K562 (cell line): ENCODE measurements around the gene FHDC1. TPM values are rescaled to one million over a fixed set of nuclear protein-coding genes. Genes with fewer than 3 reads are reported as not detected.

Source experiments
- ATAC-seq: fragments of 200-7000 bp; cut with Tn5 transposase; 3 replicates; pipeline ENCODE4 v1.9.1; 2020; ENCODE audit warnings: moderate library complexity
- BruUV-seq: library from RNA; stranded (reverse); fragments of 400-500 nt; replicated peaks from 2 replicates; lab custom pipeline; 2021; lab: Mats Ljungman, UMichigan
- CTCF ChIA-PET: fragments of 300-600 bp; formaldehyde crosslinking; extraction: SDS; loops from one replicate; lab custom pipeline; 2021; ENCODE audit warnings: low intra/inter-chr PET ratio; lab: Yijun Ruan, JAX
- POLR2A ChIA-PET: fragments of 300-600, 350-650 bp; sonication (Branson Sonifier 250); formaldehyde crosslinking; extraction: SDS; loops from one replicate; lab custom pipeline; 2021; ENCODE audit warnings: antibody characterized with exemption, inconsistent platforms; lab: Yijun Ruan, JAX
- DNase-seq, 4 experiments: peaks; one replicate each; pipeline versions ENCODE4 v3.0.0 to v3.0.0-alpha.2; 2011 to 2018; ENCODE audit warnings: low spot score in 3 of 4, mixed read lengths in 3 of 4; ENCODE audit errors: extremely low read depth in 1 of 4
- FAIRE-seq: peaks from 2 replicates; lab custom pipeline; 2011; peaks lifted over from hg19 to GRCh38; lab: Jason Lieb, UNC
- H2AFZ ChIP-seq: 2 replicates; pipeline ENCODE4 v1.6.0; 2011; ENCODE audit warnings: low read depth, low read length, control low read depth, inconsistent platforms
- H3K27ac ChIP-seq: fragments of 200-600 bp; 3 replicates; pipeline ENCODE4 v1.8.0; 2011; ENCODE audit warnings: low read depth, mild to moderate bottlenecking, control low read depth, inconsistent platforms, low read length, moderate library complexity, mixed read lengths; ENCODE audit errors: extremely low read depth
- H3K27me3 ChIP-seq, 2 experiments: fragments of 300-600 bp in 1 of 2; 2 replicates in 1 of 2; 3 replicates in 1 of 2; pipeline versions ENCODE4 v1.6.0 to v1.8.0; 2011; ENCODE audit warnings: inconsistent platforms in 2 of 2, low read length in 2 of 2, mild to moderate bottlenecking in 1 of 2, mixed read lengths in 1 of 2, moderate library complexity in 1 of 2; ENCODE audit not compliant: control insufficient read depth in 2 of 2, insufficient read depth in 2 of 2
- H3K36me3 ChIP-seq: fragments of 300-600 bp; 3 replicates; pipeline ENCODE4 v1.8.0; 2011; ENCODE audit warnings: mild to moderate bottlenecking, low read length, inconsistent platforms; ENCODE audit not compliant: control insufficient read depth, insufficient read depth
- H3K4me1 ChIP-seq, 2 experiments: fragments of 200-600 bp in 1 of 2; replicated peaks in 1 of 2; 2 replicates in 1 of 2; 3 replicates in 1 of 2; pipeline versions ENCODE4 v1.5.1 to v1.8.0; 2011; ENCODE audit warnings: inconsistent platforms in 2 of 2, low read length in 2 of 2, mild to moderate bottlenecking in 1 of 2, mixed read lengths in 1 of 2, moderate library complexity in 1 of 2; ENCODE audit not compliant: control insufficient read depth in 2 of 2, insufficient read depth in 2 of 2
- H3K4me2 ChIP-seq: 2 replicates; pipeline ENCODE4 v1.6.1; 2011; ENCODE audit warnings: low read length, control low read depth, inconsistent platforms, mixed read lengths; ENCODE audit not compliant: insufficient read depth
- H3K4me3 ChIP-seq: fragments of 200-600 bp; sonication (generic), shearing (Covaris generic); 2 replicates; pipeline ENCODE4 v1.5.1; 2016; ENCODE audit warnings: control low read depth, inconsistent platforms
- H3K79me2 ChIP-seq: fragments of 200-600 bp; 3 replicates; pipeline ENCODE4 v1.8.0; 2011; ENCODE audit warnings: low read length, inconsistent platforms; ENCODE audit not compliant: control insufficient read depth, insufficient read depth
- H3K9ac ChIP-seq, 2 experiments: 2 replicates each; pipeline versions ENCODE4 v1.6.0 to v1.6.1; 2011; ENCODE audit warnings: low read depth in 2 of 2, low read length in 2 of 2, control low read depth in 1 of 2, inconsistent platforms in 1 of 2, mild to moderate bottlenecking in 1 of 2, mixed read lengths in 1 of 2; ENCODE audit not compliant: insufficient read depth in 1 of 2
- H3K9me1 ChIP-seq: one replicate; pipeline ENCODE4 v1.6.0; 2011; ENCODE audit warnings: inconsistent platforms, mild to moderate bottlenecking, low read length, moderate library complexity; ENCODE audit not compliant: control insufficient read depth, insufficient read depth
- H3K9me3 ChIP-seq: replicated peaks from 2 replicates; pipeline ENCODE4 v1.5.1; 2011; ENCODE audit warnings: low read depth, low read length, inconsistent platforms; ENCODE audit not compliant: control insufficient read depth, insufficient read depth
- H4K20me1 ChIP-seq: replicated peaks from 2 replicates; pipeline ENCODE4 v1.6.1; 2011; ENCODE audit warnings: low read length, inconsistent platforms, mixed read lengths; ENCODE audit not compliant: control insufficient read depth, insufficient read depth
- MTA3 ChIP-seq: fragments of 450-650 bp; formaldehyde crosslinking; IDR thresholded peaks from 2 replicates; pipeline ENCODE4 v1.6.1; 2017; ENCODE audit warnings: mild to moderate bottlenecking, borderline replicate concordance
- PRPF4 ChIP-seq: fragments of 200-400 bp; formaldehyde crosslinking; IDR thresholded peaks from one replicate; pipeline ENCODE4 v1.6.1; 2017; ENCODE audit warnings: low read length, low read depth, mild to moderate bottlenecking; ENCODE audit not compliant: insufficient read depth, poor library complexity, severe bottlenecking
- THRAP3 ChIP-seq: fragments of 450-650 bp; IDR thresholded peaks from 2 replicates; pipeline ENCODE4 v1.6.1; 2016; ENCODE audit warnings: mild to moderate bottlenecking, inconsistent platforms, borderline replicate concordance
- TSC22D4 ChIP-seq: fragments of 450-650 bp; IDR thresholded peaks from 2 replicates; pipeline ENCODE4 v1.6.1; 2016; ENCODE audit warnings: missing genetic modification characterization, missing biosample characterization, control low read depth
- ZKSCAN8 ChIP-seq: fragments of 200-800 bp; sonication (Bioruptor generic); IDR thresholded peaks from 2 replicates; pipeline ENCODE4 v1.6.1; 2016; ENCODE audit warnings: missing genetic modification characterization, missing compliant biosample characterization
- ZNF282 ChIP-seq: sonication (generic); formaldehyde crosslinking; IDR thresholded peaks from 2 replicates; pipeline ENCODE4 v1.8.1; 2023; ENCODE audit warnings: missing genetic modification reagents
- ZNF695 ChIP-seq: fragments of 450-650 bp; formaldehyde crosslinking; IDR thresholded peaks from 2 replicates; pipeline ENCODE4 v1.4.0; 2020; ENCODE audit warnings: mild to moderate bottlenecking, moderate library complexity
- WGBS: fragments of 100-300 bp; shearing (Covaris generic); methylation state at CpG from one replicate; pipeline ENCODE4 v1.1.6; 2016; ENCODE audit warnings: low coverage, mixed read lengths; ENCODE audit not compliant: insufficient coverage; ENCODE audit errors: missing lambda C conversion rate; 5-methylcytosine and 5-hydroxymethylcytosine counted together
- in situ Hi-C: fragments of 300-500 bp; cut with MboI; formaldehyde crosslinking; loops from 4 replicates; pipeline ENCODE4 v1.15.0; 2018; ENCODE audit warnings: inconsistent platforms, mixed read lengths
- intact Hi-C: fragments of 100-400 bp; cut with micrococcal nuclease; formaldehyde crosslinking; loops from 2 replicates; pipeline ENCODE4 v1.14.2; 2022
- polyA plus RNA-seq, 8 experiments: library from polyadenylated mRNA; depleted of rRNA in 4 of 8; stranded (reverse) in 5 of 8; unstranded in 3 of 8; fragments of >200 nt; fragmentation: Nextera tagmentation in 2 of 8; fragmentation: Illumina TruSeq in 1 of 8; extraction: Ambion mirVana in 2 of 8; extraction: Trizol in 1 of 8; gene quantifications; 2 replicates each; pipeline versions ENCODE4 v1.2.1 to v1.2.3, GENCODE V29; 2011 to 2014; ENCODE audit warnings: inconsistent platforms in 1 of 8, missing spikeins in 1 of 8
- total RNA-seq, 7 experiments: library from RNA; depleted of rRNA in 6 of 7; stranded (reverse); fragments of >200 nt in 6 of 7; fragmentation: Illumina TruSeq in 2 of 7; extraction: Trizol in 2 of 7; gene quantifications; 2 replicates each; pipeline versions ENCODE4 v1.2.1 to v1.2.3, GENCODE V29; 2011 to 2021; ENCODE audit warnings: low replicate concordance in 1 of 7
- TF ChIP-seq, protein P1 (sequence below): fragments of 250-450 bp; sonication (Bioruptor Pico); IDR thresholded peaks from 2 replicates; pipeline ENCODE4 v1.8.0; 2022; ENCODE audit warnings: inconsistent platforms, mild to moderate bottlenecking, moderate library complexity, borderline replicate concordance
- TF ChIP-seq, protein P2 (sequence below): sonication (generic); IDR thresholded peaks from 2 replicates; pipeline ENCODE4 v1.6.1; 2016
- TF ChIP-seq, protein P3 (sequence below): fragments of 450-650 bp; formaldehyde crosslinking; IDR thresholded peaks from 2 replicates; pipeline ENCODE4 v1.4.0; 2022; ENCODE audit warnings: mild to moderate bottlenecking, moderate library complexity
- TF ChIP-seq, protein P4 (sequence below): fragments of 250-450 bp; sonication (Bioruptor Pico); IDR thresholded peaks from 2 replicates; pipeline ENCODE4 v1.8.0; 2021; ENCODE audit warnings: moderate library complexity, mild to moderate bottlenecking, inconsistent platforms
- TF ChIP-seq, protein P5 (sequence below): sonication (generic); formaldehyde crosslinking; IDR thresholded peaks from 2 replicates; pipeline ENCODE4 v1.8.1; 2023; ENCODE audit warnings: mild to moderate bottlenecking, missing genetic modification reagents

FHDC1 gene
- total and polyA plus RNA-seq, 9 of the 15 experiments (the other 6 are each of a cell fraction or from before 2014, with no cell fraction given) = 0.01 to 0.43 (median 0.07) TPM

DNA sequence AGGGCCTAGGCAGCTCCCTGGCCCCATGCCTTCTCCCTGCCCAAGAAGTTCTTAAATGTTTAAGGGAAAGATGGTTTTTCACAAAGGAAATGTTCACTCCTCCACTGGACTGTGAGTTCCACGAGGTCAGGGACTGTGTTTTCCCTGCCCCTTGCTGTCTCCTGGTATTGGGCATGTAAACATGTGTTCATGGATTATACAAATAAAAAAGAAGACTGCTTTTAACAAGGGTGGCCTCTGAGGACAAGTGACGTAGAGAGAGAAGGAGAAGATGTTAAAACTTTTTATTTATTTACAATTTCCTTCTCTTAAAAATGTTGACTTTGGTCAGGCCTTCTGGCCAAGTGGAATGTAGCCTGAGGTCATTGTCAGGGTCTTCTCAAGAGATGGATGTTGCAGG, 66.0 kb downstream of the FHDC1 start:
- CTCF ChIA-PET = no interaction called here
- ATAC-seq = no peak
- peaks cover 33 to 66% of the 10 kb centered on the region in 2 experiments for H3K27me3 ChIP-seq
- no peak for DNase-seq
- H4K20me1 ChIP-seq = 0 out of 2 replicates have a peak, but pooled peaks cover 3% of the 10 kb centered on the region
- no peaks in the 10 kb centered on the region for H3K36me3 ChIP-seq
- H3K9me1 ChIP-seq = no peaks in the 10 kb centered on the region
- H3K4me2 ChIP-seq = no peak overlapping the region
- no peak overlapping the region for H3K27ac ChIP-seq
- in situ Hi-C loops (no loop called here), intact Hi-C loops (loop anchor here (5.0 kb wide), 1 partner anchor 55 kb away; no protein-coding TSS in a partner anchor)
- POLR2A ChIA-PET = no interaction called here
- no peak overlapping the region for H3K9ac ChIP-seq
- FAIRE-seq = no peak
- H3K79me2 ChIP-seq = no peaks in the 10 kb centered on the region
- TF ChIP-seq, protein P1, sequence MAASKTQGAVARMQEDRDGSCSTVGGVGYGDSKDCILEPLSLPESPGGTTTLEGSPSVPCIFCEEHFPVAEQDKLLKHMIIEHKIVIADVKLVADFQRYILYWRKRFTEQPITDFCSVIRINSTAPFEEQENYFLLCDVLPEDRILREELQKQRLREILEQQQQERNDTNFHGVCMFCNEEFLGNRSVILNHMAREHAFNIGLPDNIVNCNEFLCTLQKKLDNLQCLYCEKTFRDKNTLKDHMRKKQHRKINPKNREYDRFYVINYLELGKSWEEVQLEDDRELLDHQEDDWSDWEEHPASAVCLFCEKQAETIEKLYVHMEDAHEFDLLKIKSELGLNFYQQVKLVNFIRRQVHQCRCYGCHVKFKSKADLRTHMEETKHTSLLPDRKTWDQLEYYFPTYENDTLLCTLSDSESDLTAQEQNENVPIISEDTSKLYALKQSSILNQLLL = no peak
- TF ChIP-seq, protein P2, sequence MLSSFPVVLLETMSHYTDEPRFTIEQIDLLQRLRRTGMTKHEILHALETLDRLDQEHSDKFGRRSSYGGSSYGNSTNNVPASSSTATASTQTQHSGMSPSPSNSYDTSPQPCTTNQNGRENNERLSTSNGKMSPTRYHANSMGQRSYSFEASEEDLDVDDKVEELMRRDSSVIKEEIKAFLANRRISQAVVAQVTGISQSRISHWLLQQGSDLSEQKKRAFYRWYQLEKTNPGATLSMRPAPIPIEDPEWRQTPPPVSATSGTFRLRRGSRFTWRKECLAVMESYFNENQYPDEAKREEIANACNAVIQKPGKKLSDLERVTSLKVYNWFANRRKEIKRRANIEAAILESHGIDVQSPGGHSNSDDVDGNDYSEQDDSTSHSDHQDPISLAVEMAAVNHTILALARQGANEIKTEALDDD = no peak
- TF ChIP-seq, protein P3, sequence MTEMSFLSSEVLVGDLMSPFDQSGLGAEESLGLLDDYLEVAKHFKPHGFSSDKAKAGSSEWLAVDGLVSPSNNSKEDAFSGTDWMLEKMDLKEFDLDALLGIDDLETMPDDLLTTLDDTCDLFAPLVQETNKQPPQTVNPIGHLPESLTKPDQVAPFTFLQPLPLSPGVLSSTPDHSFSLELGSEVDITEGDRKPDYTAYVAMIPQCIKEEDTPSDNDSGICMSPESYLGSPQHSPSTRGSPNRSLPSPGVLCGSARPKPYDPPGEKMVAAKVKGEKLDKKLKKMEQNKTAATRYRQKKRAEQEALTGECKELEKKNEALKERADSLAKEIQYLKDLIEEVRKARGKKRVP (CRISPR knock-in tag) = no peak
- TF ChIP-seq PRPF4 = no peak
- TF ChIP-seq ZKSCAN8 = no peak
- no peak for TF ChIP-seq TSC22D4
- no peak for TF ChIP-seq MTA3
- TF ChIP-seq, protein P4, sequence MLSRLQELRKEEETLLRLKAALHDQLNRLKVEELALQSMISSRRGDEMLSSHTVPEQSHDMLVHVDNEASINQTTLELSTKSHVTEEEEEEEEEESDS = no peak
- TF ChIP-seq THRAP3 = no peak
- TF ChIP-seq ZNF282 (CRISPR knock-in tag) = no peak
- no peak for TF ChIP-seq ZNF695 (CRISPR knock-in tag)
- TF ChIP-seq, protein P5, sequence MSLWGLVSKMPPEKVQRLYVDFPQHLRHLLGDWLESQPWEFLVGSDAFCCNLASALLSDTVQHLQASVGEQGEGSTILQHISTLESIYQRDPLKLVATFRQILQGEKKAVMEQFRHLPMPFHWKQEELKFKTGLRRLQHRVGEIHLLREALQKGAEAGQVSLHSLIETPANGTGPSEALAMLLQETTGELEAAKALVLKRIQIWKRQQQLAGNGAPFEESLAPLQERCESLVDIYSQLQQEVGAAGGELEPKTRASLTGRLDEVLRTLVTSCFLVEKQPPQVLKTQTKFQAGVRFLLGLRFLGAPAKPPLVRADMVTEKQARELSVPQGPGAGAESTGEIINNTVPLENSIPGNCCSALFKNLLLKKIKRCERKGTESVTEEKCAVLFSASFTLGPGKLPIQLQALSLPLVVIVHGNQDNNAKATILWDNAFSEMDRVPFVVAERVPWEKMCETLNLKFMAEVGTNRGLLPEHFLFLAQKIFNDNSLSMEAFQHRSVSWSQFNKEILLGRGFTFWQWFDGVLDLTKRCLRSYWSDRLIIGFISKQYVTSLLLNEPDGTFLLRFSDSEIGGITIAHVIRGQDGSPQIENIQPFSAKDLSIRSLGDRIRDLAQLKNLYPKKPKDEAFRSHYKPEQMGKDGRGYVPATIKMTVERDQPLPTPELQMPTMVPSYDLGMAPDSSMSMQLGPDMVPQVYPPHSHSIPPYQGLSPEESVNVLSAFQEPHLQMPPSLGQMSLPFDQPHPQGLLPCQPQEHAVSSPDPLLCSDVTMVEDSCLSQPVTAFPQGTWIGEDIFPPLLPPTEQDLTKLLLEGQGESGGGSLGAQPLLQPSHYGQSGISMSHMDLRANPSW (CRISPR knock-in tag) = no peak
- no peak overlapping the region for H2AFZ ChIP-seq
- BruUV-seq = no TSS peak
- H3K4me1 ChIP-seq = peaks cover 6 to 8% of the 10 kb centered on the region in 2 experiments; a peak in 3 of 5 replicates
- no peaks in the 10 kb centered on the region for H3K9me3 ChIP-seq
- H3K4me3 ChIP-seq = no peak overlapping the region
- WGBS = 0% methylated on average over 2 of the region's 2 CpGs
